Fibroblast of peridontal ligament (primary cell): ENCODE measurements around the gene NISCH.

Experiments used
- DNase-seq: peaks from one replicate; pipeline ENCODE4 v3.0.0-alpha.2; 2010; ENCODE audit errors: extremely low read depth

The NISCH gene

DNA sequence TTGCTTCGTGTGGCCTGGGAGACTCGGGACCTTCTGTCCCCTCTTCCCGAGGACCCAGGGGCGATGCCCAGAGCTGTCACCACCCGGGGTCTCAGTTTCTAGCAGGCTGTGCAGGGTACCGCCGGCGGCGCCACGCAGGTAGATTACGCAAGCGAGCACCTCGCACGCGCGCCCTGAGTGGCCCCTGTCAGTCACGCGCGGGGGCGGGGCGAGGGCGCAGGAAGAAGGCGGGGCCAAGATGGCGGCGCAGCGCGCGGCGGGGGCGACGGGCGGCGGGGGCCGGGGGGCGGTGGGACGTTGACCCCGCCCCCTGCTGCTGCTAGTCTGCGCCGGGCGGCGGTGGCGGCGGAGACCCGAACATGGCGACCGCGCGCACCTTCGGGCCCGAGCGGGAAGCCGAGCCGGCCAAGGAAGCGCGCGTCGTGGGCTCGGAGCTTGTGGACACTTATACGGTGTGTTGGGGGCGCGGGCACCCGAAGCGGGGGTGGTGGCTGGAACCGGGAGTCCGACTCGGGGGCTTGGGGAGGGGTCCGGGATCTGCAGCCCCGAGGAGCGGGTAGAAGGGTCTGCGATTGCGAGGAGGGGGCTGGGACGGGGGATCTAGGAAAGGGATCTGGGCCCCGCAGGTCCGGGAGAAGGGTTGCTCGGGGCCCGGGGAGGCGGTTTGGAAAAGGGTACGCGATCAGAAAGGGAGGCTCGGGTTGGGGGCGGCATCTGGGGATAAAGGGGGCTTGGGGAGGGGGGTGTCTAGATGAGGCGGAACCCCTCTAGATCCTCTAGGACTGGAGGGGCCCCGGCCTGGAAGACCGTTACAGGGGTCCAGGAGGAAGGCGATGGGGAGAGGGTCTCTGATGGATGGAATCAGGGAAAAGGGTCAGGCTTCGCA lies at the start of gene NISCH:
Gene NISCH, plus strand, starts transcription at position 322 of the 886 bp plus-strand sequence. Its CDS starts 38 bp downstream, at position 360.
- peak; percentile 54 for DNase-seq

DNA sequence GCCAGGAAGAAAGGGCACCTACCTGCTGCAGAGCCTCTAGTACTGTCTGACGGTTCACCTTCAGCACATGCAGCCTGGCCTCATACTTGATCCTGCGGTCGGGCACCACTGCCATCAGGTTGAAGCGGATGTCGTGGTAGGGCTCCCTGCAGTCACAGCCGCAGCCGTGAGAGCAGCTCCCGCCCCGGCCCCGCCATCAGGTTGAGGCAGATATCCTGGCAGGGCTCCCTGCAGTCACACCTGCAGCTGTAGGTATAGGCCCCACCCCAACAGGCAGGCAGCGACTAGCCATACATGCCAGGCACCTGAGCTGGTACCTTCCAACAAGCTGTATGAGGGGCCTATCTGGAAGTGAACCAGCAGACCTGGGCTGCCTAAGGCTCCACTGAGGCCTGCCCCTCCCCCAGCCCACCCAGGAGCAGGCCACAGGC lies 49.2 kb upstream of the NISCH start:
- no peak for DNase-seq

DNA sequence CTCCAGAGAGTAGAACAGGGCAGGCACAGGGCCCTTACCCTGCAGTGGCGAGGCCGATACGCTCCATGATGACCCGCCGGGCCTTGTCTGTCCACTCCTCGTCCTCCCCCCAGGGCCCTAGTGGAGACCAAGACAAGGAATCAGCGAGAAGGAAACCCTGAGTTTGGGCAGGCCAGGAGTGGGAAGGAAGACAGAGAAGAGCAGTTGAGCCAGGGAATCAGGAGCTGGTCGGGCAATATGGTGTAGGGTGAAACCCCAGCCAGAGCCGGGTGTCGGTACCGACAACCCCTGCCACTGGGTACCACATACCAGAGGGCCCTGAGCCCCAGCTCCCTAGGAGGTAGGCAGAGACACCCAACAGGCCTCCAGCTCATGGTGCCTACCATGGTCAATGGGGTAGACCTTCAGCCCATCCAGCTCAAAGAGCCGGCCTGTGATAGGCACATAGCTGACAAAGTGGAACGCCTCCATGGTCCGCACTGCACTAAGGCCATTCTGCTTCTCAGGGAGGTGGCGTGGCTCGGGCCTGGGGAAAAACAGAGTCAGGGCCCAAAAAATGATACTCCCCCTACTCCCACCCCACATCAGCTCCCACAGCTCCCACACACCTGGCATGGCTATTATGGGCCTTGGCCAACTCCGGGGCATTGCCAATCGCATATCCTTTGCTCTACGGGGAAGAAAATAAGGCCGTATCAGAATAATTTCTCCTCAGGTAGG lies 48.5 kb upstream of the NISCH start:
- no peak for DNase-seq

DNA sequence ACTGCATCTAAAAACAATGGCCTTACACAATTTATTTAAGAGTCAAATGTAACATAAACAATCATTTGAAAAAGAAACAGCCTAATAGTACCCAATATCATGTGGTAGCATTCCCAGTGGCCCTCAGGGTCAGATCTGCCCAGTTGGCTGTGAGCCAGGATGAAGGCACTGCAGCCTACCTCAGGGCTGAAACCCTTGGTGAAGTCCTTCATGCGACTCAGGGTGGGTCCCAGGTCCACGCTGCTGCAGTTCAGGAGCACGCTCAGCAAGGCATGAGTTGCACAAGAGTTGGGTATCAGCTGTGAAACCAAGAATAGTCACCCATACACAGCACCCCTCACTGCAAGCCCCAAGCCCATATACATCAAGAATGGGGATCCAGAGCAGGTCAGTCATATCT lies 47.6 kb upstream of the NISCH start:
- DNase-seq: no peak

DNA sequence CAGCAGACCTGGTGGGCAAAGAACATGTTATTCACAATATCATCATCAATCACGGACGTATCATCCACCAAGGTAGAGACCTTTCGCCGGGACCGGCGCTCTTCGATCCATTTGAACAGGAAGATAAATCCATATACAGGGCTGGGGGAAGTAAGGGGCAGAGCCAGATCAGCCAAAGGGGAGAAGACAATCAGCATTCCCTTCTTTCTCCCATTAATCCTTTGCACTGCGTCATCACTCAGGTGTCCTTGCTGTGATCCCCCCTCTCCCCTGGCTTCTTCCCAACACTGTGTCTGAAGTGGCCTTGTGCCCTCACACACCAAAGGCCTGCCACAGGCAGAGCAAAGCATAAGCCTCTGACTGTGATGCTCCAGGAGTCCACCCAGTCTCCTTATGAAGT lies 46.9 kb upstream of the NISCH start:
- DNase-seq: no peak

DNA sequence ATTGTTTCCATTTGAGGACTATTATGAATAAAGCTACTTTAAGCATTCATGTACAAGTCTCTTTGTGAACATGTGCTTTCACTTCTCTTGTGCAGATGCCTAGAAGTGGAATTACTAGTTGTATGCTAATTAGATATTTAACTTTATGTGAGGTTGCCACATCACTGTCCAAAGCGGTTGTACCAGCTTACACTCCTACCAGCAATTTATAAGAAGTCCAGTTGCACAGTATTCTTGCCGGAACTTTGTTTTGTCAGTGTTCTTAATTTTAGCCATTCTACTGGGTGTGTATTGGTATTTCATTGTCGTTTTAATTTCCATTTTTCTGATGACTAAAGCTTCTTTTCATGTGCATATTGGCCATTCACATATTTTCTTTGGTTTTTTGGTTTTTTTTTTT lies 39.6 kb upstream of the NISCH start:
- no peak for DNase-seq

DNA sequence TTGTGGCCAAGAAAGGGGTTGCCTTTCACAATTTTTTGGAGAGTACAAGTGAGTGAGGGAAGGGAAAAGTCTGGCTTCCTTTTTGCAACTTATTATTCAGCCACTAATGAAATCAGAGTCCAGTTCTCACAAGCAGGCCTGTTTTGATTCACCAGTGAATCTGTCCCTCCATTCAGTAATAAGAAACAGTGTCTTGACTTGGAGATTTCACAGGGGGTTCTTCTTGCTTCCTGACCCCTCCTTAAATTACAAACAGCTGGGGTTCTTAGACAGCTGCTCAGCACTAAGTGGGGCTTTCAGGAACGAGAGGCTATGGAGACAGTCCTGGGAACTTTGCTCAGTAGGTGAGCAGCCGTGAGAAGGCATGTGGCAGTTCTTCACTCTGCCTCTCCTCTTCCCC lies 35.0 kb upstream of the NISCH start:
- DNase-seq: no peak

DNA sequence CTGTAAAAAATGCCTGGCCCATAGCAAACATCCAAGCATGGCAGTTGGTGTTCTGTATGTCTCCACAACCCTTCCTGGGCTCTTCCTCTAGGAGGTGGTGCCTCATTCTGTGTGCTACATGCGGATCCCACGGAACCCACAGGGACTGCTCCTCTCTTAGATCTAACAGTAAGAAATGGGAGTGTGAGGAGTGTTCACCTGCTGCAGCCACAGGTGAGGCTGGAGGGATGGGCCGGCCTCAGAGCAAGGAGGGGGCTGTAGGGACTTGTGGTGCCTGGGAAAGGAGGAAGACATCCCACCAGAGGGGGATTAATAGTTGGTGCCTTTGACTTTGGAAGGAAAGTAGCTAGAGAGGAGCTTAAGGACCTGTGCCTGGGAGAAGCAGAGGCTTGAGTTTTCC lies 32.7 kb upstream of the NISCH start:
- no peak for DNase-seq

DNA sequence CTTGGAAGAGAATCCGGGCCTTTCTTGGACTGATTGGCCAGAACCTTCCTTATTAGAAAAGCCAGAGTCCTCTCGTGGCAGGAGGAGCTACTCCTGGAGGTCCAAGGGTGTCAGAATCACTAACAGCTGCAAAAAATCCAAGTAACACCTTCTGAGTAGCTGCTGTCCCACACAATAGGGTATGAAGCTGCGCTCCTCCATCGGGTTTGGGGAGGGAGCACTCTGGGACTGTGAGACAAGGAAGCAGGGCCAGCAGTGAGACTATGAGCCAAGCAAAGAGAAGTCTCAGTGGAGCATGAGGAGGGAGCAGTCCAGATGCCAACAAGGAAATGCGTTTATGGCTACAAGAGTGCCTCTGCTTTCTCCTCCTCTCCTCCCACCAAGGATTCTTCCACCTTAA lies 32.2 kb upstream of the NISCH start:
- DNase-seq: no peak

DNA sequence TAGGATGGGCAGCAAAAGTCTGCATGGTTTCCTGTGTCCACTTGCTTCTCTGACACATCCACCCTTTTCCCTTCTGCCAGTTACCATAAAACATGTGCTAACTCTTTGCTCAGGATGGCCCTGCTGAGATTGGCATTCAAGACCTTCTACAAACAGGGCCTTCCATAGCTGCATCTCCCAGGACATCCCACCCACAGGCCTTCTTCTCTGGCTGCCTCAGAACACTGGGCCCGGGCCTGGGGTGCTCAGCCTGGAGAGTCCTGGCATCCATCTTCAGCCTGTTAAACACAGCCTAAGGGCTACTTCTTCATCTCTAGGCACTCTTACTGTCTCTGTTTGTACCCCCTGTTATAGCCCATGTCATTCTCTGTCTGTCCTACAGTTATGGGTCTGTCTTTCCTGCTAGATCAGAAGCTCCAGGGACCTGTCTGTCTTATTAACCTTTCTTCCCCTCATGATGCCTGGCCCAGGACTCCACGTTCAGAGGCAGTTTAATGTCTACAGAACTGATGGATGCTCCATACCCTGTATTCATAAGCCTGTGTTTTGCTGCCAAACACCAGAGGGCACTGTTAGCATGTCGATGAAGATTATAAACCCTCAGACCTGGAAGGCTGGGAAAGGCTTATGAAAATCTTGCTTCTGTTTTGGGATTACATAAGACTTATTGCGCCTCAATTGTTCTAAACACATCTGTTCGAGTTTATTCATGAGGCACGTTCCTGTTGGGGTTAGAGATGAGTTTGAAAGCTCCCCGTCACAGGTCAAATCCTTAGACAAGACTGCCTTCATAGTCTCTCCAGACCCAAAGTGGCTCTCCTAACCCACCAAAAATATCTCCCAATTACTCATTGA lies 27.0 kb upstream of the NISCH start:
- DNase-seq: peak; percentile 93

DNA sequence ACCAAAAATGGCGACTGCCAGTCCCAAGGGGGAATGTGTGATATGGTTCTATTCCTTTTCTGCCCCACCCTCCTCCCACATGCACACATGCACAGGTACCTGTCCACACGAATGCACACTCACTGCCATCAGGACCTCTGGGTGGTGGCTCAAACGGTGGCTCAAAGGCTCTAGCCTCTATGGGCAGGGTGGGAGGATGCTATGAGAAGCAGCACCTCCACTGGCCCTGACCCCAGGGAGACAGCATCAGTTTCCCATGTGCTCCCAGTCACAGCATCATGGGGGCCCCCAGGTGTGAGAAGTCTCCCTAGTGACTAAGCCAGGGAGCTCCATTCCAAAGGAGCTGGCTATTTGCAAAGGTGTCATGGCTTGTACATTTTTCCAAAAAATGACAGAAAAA lies 26.4 kb upstream of the NISCH start:
- DNase-seq: no peak

DNA sequence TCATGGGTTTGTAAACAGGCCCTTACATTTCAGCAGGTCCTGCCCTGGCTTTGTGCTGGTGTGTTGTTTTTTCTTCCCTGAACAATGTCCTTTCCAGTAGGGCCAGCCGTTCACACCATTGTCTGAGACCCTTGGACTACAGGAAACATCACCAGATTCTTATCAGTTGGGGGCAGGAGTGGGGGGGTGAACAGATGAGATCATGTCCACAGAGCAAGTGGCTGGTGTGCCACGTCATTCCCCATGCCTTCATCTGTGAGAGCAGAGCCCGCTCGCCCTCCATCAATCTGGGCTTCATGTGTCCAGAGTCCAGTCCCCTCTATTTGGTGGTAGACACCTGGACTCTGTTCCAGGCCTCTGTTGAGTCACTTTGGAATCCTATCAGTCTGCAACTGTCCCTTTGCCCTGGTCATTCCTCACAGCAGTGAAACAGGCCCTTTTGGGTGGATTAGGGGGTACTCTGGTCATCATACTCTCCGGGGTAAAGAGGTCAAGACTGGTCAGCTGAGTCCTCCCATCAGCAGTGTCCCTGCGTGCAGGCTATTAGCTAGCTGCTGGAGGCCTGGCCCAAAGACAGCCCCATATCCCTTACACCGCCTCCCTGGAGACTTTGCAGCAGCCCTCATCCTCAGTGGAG lies 25.5 kb upstream of the NISCH start:
- DNase-seq: no peak

DNA sequence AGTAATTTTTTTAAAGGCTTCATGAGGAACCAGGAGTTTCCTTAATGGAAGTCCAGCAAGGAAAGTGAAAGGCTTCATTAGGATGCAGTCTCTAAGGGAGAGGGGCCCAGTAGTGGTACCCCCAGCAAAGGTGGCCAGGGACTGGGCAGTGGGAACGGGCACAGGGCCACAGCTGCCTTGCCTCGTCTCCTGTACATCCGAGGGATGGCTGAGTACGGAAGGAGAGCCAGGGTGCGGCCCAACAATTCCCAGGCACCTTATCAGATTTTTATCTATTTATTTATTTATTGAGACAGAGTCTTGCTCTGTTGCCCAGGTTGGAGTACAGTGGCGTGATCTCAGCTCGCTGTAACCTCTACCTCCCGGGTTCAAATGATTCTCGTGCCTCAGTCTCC lies 25.0 kb upstream of the NISCH start:
- DNase-seq: no peak

DNA sequence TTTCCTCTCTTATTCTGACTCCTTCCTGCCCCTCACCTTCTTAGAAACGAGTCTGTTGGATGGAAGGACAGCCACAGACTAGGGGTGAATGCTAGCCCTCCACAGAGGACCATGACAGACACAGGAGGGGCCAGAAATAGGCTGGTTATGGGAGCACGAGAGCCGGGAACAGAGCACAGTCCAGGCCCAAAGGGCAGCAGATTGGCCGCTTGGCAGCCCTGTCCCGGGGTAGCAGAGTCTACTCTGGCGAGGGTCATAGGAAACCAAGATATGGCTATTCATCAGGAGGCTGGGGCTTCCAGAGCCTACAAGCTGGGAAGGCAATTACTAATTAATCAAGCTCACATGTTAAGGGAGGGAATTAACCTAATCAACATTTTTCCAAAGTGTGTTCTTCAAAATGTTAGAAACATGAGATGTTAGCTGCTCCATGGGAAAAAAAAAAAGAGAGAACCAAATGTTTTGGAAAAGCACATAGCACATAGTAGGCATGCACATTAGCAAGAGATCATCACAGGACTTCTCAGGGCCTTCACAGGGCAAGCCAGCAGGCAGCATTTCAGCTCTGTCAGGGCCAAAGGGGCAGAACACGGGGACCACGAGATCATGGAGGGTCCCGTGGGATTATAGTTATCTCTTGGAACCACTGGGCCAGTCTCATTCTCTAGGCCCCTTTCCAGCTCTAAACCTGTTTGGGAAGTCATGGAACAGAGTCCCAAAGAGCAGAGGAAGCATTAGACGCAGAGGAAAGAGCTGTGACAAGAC lies 23.8 kb upstream of the NISCH start:
- no peak for DNase-seq

DNA sequence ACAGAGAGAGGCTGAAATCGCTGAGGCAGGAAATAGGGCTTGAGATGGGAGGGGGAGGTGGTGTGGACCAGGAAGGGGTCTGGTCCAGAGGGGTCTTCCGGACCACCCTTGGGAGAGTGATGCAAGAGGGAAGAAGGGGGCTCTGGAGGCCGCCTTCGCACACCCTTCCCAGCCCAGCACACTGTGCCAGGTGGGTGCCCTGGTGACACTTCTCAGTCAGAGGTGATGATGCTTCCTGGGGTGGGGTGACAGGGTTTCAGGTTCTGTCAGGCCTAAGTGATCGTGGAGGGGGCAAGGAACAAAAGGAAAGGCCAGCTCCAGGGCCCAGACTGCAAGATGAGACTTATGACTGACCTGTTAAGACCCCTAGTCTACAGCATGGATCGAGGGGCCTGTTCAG lies 23.2 kb upstream of the NISCH start:
- no peak for DNase-seq

DNA sequence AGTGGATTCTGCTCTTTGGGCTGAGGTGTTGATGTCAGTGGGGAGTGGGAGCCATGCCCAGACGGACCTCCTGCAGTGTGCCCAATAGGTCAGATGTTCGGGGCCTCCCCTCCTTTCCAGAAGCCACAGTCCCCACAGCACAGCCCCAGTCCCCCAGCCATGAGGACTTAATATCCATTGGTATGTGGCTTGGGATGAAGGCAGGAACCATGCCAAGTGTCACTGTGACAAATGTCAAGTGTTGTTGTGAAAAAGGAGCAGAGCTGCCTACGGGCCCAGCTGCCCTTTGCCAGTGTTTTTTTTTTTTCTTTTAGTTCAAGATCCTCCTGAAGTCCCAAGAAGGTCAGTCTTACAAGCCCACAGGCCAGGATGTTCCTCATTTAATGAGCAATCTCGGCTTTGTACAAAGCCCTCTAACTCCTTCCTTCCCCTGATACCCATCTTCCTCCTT lies 22.7 kb upstream of the NISCH start:
- DNase-seq: no peak

DNA sequence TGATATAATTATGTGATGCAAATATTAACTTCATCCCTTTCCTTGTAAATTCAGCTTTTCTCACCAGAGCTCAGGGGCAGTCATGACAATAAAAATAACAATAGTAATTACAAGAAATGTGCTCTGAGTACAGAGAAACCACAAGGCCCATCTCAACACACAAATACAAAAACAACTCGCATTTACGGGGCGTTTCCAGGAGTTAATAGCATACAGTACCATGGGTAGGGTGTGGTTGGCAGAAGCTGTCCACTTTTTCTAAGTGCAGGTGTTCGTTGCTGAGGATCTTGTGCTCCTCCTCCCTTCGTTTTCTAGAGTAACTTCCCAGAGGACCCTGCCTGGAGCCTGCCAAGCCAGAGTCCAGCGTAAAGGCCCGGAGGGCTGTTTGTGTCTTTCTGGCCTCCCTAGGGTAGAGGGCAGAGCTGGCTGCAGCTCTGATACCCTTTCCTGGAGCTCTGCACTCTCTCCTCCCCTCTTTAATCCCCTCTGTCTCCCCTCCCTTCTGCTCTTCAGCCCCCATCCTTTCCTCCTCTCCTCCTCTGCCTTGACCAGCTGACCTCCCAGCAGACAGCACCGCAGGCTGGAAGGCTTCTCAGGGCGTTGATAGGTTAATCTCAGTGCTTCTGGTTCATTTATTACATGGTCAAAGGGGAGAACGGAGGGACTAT lies 21.9 kb upstream of the NISCH start:
- DNase-seq: no peak

DNA sequence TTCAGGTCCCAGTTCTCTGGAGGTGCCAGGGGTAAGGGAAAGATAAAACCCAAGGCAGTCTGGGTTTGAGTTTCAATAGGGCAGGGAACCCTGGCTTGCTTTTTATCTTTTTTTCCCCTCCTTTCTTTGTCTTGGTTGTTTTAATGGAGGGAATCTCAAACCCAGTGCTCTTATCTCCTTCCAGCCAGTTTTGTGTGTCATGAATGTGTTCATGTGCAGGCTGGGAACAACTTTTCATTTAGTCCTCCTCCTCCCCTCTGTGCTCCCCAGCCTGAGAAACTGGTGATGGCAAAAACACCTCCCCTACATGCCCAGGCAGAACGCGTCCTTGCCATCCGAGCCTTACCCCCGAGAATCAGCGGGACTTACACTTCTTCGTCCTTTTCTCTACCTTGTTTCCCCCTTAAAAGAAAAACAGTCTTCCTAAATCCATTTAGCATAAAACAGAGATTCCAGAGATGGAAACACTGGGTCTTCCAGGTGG lies 21.4 kb upstream of the NISCH start:
- DNase-seq: no peak

DNA sequence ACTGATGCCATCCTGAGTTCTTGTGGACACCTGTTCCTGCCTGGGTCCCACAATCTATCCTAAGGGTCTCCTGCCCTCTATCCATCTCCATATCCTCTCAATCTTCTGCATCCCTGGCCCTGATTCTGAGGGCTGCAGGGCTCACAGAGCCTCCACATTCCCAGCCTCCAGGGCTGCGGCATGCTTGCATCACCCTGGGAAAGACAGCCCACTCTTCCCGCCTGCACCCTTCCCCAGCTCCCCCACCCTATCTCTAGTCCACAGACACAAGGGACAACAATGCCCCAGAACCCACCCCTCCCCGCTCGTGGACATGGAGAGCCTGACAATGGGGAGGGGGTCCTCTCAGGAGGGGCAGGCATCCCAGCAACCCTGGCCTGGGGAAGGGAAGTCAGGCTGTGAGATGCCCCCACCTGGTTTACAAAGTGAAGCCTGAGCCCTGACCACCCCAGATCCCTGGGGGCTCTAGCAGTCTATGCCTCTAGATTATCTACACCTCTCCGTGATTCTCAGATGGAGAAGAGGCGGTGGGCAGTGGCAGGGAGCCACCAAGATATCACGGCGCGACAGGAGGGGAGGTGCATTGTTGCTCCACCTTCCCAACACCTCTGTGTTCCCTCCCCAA lies 20.8 kb upstream of the NISCH start:
- DNase-seq: no peak
